GM19438 (cell line): ENCODE results near the gene UNC93B1.

Experiments used
- ATAC-seq: cut with Tn5 transposase; IDR thresholded peaks from one replicate; pipeline ENCODE4 v1.9.1; 2021; ENCODE audit warnings: low read depth; ENCODE audit not compliant: unreplicated experiment

Gene UNC93B1

GRCh38 chr11:68040101-68040956, 36.4 kb upstream of the UNC93B1 start:
- ATAC-seq = peak; percentile 62

- no peak for ATAC-seq
Observed at GRCh38 chr11:68039526-68040086, 35.7 kb upstream of the UNC93B1 start.

DNA sequence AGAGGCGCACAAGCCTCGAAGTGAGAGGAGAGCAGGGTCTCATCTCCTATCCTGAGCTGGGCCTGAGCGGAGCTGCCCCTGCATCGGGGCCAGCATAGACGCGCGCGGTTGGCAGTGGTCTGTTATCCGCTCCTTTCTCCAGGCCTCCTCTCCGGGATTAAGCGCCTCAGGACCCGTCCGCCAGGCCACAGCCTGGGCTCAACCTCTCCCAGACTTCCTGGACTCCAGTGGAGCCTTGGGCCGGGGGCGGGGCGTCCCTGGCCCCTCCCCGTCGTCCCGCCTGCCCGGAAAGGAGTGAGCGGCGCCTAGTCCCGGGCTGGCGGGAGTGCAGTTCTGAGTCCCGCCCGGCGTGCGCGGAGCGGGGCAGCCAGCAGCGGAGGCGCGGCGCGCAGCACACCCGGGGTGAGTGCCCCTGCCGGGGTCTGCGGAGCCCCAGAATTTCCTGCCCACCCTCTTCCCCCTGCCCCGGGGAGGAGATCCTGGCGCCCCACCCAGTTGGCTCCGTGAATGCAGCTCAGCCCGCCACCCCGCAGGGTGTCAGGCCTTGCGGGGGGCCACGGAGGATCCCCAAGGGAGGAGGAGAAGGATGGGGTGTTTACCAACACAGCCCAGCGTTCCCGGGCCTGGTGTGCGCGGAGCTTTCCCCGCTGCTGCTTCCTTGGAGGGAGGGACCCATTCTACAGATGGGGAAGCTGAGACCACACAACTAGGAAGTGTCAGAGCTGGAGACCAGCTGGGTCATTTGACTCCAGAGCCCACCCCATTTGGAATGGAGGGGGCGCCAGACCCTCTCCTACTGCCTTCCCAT, 35.0 kb upstream of the UNC93B1 start, which contains the start of gene TCIRG1:
TSS of gene TCIRG1 (plus strand) at position 308 of the 808 bp plus-strand sequence. CDS start 2,247 bp downstream, outside the sequence.
- ATAC-seq = no peak

GRCh38 chr11:68038226-68038717, 34.4 kb upstream of the UNC93B1 start:
- no peak for ATAC-seq

GRCh38 chr11:68037411-68038225, 33.7 kb upstream of the UNC93B1 start:
- no peak for ATAC-seq

DNA sequence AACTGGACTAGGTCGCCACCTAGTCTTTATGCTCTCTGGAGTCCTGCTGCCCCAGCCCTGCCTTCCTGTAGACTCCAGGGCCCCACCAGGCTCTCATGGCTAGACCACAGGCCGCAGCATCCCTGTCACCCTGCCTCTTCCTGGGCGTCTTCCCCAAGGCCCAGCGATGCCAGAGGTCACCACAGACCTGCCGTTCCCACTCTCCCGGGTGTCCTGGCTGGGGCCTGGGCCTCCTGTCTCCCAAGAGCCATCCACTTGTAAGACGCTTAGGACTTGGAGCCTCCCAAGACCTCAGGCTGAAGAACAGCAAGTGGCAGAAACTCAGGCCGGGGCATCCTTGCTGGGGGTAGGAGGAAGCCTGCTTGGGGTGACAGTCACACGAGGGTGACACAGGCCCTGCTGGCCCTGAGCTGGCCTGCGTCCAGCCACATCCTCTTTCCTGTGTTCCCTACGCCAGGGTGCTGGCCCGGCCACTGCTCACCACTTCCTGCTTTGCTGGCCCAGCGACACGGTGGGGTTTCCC, 32.9 kb upstream of the UNC93B1 start:
- no peak for ATAC-seq

DNA sequence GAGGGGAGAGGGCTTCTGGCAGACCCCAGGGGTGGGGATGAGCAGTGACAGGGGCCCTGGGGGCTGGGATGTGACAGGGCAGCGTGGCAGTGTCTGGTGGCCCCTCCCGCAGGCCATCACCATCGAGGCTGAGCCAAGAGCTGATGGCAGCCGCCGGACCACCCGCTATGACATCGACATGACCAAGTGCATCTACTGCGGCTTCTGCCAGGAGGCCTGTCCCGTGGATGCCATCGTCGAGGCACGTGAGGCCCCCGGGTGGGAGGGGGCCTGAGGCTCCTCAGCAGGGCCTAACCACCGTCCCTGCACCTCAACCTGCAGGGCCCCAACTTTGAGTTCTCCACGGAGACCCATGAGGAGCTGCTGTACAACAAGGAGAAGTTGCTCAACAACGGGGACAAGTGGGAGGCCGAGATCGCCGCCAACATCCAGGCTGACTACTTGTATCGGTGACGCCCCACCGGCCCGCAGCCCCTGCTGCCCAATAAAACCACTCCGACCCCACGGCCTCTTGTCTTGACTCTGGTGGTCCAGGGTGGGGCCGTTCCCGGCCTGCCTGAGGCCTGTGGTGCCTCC, 32.3 kb upstream of the UNC93B1 start:
- no peak for ATAC-seq

GRCh38 chr11:68035266-68035876, 31.5 kb upstream of the UNC93B1 start:
- no peak for ATAC-seq

GRCh38 chr11:68033708-68034045, 29.8 kb upstream of the UNC93B1 start:
- no peak for ATAC-seq

DNA sequence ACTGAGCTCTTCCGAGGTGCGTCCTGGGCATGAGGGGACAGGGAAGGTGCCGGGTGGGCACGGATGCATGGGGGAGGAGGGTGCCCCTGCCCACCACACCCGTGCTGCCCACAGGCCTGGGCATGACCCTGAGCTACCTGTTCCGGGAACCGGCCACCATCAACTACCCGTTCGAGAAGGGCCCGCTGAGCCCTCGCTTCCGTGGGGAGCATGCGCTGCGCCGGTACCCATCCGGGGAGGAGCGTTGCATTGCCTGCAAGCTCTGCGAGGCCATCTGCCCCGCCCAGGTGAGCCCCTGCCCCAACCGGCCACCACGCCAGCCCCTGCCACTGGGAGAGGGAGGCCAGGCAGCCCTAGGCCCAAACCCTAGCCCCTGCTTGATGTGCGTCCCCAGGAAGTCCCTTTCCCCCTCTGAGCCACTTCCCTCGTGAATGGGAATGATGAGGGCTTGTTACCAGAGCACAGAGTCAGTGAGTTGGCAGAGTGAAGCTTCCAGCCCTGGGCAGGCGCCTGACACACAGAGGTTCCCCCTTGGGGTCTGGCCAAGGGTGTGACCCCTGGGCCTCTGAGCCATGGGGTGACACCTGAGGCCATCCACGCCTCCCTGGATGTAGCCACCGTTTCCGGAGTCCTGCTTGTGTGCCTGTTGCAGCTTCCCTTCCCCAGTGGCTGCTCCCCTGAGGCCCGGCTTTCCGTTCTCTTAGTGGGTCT, 29.3 kb upstream of the UNC93B1 start:
- ATAC-seq = no peak

- no peak for ATAC-seq
Observed at GRCh38 chr11:68032003-68032402, 28.1 kb upstream of the UNC93B1 start.

DNA sequence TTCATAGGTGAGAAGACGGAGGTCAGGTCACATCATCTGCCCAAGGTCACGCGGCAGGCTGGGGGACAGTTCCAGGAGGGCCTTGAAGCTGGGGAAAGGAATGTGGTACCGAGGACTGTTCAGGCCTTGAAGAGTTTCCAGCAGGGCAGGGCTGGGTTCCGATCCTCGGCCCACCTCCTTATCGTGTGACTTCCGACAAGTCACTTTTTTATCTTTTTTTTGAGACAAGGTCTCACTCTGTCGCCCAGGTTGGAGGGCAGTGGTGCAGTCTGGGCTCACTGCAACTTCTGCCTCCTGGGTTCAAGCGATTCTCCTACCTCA, 27.2 kb upstream of the UNC93B1 start:
- ATAC-seq = no peak

GRCh38 chr11:68030318-68031143, 26.6 kb upstream of the UNC93B1 start, which contains the start of gene NDUFS8:
NDUFS8 (plus strand) TSS chr11:68030681; CDS start chr11:68032152, 1,471 bp downstream.
- peak; percentile 90 for ATAC-seq

DNA sequence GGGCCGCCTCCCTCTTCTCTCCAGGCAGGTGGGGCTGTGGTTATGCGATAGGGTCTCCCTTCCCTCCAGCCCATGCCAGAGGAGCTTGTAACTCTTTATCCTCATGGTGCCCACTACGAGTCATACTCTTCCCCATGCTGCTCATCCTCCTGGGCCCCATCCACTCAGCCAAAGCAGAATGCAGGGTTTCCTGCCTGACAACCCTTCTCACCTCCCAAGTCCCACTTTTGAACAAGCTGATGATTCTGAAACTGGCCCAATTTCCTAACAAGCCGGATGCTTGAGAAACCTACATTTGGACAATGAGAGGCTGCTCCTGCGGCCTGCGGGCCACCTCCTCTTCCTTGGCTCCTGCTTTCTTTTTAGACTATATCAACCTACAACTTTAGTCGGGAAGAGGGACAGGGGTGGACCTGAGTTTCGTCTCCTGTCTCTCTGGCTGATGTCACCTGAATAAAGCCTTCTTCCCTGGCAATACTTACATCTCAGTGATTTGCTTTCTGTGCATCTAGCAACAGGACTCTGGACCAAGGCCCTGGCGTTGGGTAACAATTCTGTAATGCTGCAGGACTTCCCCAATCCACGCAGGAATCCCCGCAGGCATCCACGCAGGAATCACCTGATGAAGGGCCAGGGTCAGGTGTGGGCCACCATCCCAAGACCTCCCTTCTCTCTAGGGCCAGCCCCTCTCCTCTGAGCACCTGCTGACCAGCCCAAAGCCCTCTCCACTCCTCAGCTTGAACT, 25.1 kb upstream of the UNC93B1 start:
- no peak for ATAC-seq

- no peak for ATAC-seq
Observed at GRCh38 chr11:68027667-68028066, 23.8 kb upstream of the UNC93B1 start.

- ATAC-seq = no peak
Observed at GRCh38 chr11:68026391-68027105, 22.7 kb upstream of the UNC93B1 start.

GRCh38 chr11:68025047-68025446, 21.1 kb upstream of the UNC93B1 start:
- ATAC-seq = no peak
